22Rv1 (cell line): ENCODE results near the gene CHRNB1.

Experiments used
- H3K27ac ChIP-seq: fragments of 450-650 bp; 2 replicates; pipeline ENCODE4 v1.5.1; 2017
- CTCF ChIP-seq: fragments of 450-650 bp; IDR thresholded peaks from 2 replicates; pipeline ENCODE4 v1.5.1; 2017; ENCODE audit warnings: mild to moderate bottlenecking
- ZFX ChIP-seq: fragments of 450-650 bp; IDR thresholded peaks from 2 replicates; pipeline ENCODE4 v1.6.1; 2017; ENCODE audit warnings: antibody characterized with exemption, borderline replicate concordance

The CHRNB1 gene

GRCh38 chr17:7408863-7409262 lies 36.0 kb upstream of the CHRNB1 start:
- TF ChIP-seq ZFX (no peak), CTCF (no peak)
- H3K27ac ChIP-seq, result no peak overlapping the region

DNA sequence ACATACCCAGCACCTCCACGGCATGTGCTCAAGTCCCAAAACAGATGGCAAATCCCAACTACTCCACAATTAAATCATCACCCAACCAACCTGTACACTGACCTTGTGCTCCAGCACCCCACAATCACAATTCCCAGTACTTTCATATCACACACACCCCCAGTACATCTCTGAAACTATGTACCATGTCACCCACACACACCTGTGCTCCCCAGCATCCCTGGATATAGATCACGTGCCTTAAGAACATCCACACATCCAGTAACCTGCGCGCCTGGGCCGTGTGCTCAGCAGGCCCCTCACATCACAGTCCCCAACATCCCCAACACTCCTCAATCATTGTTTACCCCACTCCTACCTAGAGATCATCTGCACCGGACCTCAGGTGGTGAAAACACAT lies 35.1 kb upstream of the CHRNB1 start:
- TF ChIP-seq ZFX, result no peak
- TF ChIP-seq CTCF, result no peak
- H3K27ac ChIP-seq, result no peak overlapping the region

- TF ChIP-seq ZFX, result no peak
- no peak for TF ChIP-seq CTCF
Observed at GRCh38 chr17:7410634-7411426, 34.0 kb upstream of the CHRNB1 start.

DNA sequence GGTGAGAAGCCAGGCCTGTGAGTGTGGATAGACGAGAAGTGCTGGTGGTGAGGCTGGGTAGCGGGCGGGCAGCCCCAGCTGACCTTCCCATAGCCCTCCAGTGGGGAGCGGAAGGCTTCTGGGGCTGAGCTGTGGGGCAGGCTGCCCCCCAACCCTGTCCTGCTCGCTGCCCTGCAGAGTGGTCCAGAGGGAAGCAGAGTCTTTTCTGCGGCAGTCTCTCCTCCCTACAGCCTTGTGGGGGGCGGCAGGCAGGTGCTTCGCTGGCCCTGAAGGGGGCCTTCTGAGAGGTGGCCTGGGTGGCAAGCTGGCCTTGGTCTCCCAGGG lies 33.5 kb upstream of the CHRNB1 start:
- no peak overlapping the region for H3K27ac ChIP-seq
- TF ChIP-seq ZFX, result no peak
- TF ChIP-seq CTCF, result no peak

More at GRCh38 chr17:7410634-7411426, 34.0 kb upstream of the CHRNB1 start:
- no peak overlapping the region for H3K27ac ChIP-seq

GRCh38 chr17:7413346-7413985 lies 31.4 kb upstream of the CHRNB1 start:
- TF ChIP-seq CTCF (no peak), ZFX (no peak)
- no peak overlapping the region for H3K27ac ChIP-seq

- TF ChIP-seq ZFX (no peak), CTCF (no peak)
Observed at GRCh38 chr17:7414837-7415236, 30.0 kb upstream of the CHRNB1 start.

DNA sequence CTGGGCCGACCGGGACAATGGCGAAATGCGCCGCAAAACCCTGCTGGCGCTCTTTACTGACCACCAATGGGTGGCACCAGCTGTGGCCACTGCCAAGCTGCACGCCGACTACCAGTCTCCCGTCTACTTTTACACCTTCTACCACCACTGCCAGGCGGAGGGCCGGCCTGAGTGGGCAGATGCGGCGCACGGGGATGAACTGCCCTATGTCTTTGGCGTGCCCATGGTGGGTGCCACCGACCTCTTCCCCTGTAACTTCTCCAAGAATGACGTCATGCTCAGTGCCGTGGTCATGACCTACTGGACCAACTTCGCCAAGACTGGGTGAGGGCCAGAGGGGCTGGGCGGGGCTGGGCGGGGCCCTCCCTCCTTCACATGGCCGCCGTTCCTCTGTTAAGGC lies 29.1 kb upstream of the CHRNB1 start:
- no peak overlapping the region for H3K27ac ChIP-seq
- TF ChIP-seq CTCF, result no peak
- no peak for TF ChIP-seq ZFX

More at GRCh38 chr17:7414837-7415236, 30.0 kb upstream of the CHRNB1 start:
- no peak overlapping the region for H3K27ac ChIP-seq
